IMR-90 (cell line): ENCODE measurements around the gene ZC2HC1B. TPM values are rescaled to one million over a fixed set of nuclear protein-coding genes. Genes with fewer than 3 reads are reported as not detected.

Experiments used
- ATAC-seq: fragments of 200-7000 bp; cut with Tn5 transposase; 2 replicates; pipeline ENCODE4 v1.9.1; 2020; ENCODE audit warnings: low read depth, mild to moderate bottlenecking, moderate library complexity
- BruUV-seq: library from RNA; stranded (reverse); fragments of 400-500 nt; replicated peaks from 2 replicates; lab custom pipeline; 2021; lab: Mats Ljungman, UMichigan
- CTCF ChIA-PET: fragments of 300-600 bp; formaldehyde crosslinking; extraction: SDS; loops from one replicate; lab custom pipeline; 2021; ENCODE audit warnings: antibody characterized with exemption; lab: Yijun Ruan, JAX
- POLR2A ChIA-PET: fragments of 300-600 bp; sonication (Branson Sonifier 250); formaldehyde crosslinking; loops from one replicate; lab custom pipeline; 2022; ENCODE audit warnings: antibody characterized with exemption; ENCODE audit not compliant: unreplicated experiment; lab: Charles Lee
- DNase-seq: peaks from one replicate; pipeline ENCODE4 v3.0.0; 2013
- H2AFZ ChIP-seq: replicated peaks from 2 replicates; pipeline ENCODE3; 2013; ENCODE audit warnings: low read length, mild to moderate bottlenecking; ENCODE audit not compliant: poor library complexity
- H2AK5ac ChIP-seq: 2 replicates; pipeline ENCODE4 v1.6.1; 2013; ENCODE audit warnings: low read depth, low read length, inconsistent platforms
- H2AK9ac ChIP-seq: replicated peaks from 2 replicates; pipeline ENCODE3; 2013; ENCODE audit warnings: mild to moderate bottlenecking, low read depth, low read length, moderate library complexity; ENCODE audit not compliant: poor library complexity
- H2BK120ac ChIP-seq: 2 replicates; pipeline ENCODE4 v1.6.1; 2013; ENCODE audit warnings: low read depth, low read length, inconsistent platforms
- H2BK15ac ChIP-seq: 3 replicates; pipeline ENCODE4 v1.6.1; 2013; ENCODE audit warnings: low read depth, low read length, inconsistent platforms
- H2BK20ac ChIP-seq: 2 replicates; pipeline ENCODE4 v1.6.1; 2013; ENCODE audit warnings: low read depth, mild to moderate bottlenecking, inconsistent platforms, low read length, moderate library complexity
- H2BK5ac ChIP-seq: 2 replicates; pipeline ENCODE4 v1.6.1; 2013; ENCODE audit warnings: mild to moderate bottlenecking, low read depth, low read length, inconsistent platforms; ENCODE audit not compliant: poor library complexity, severe bottlenecking
- H3K14ac ChIP-seq: replicated peaks from 2 replicates; pipeline ENCODE4 v1.6.1; 2013; ENCODE audit warnings: low read depth, low read length, inconsistent platforms
- H3K18ac ChIP-seq: 2 replicates; pipeline ENCODE4 v1.6.1; 2013; ENCODE audit warnings: low read depth, low read length, control low read depth
- H3K23ac ChIP-seq: 2 replicates; pipeline ENCODE4 v1.6.1; 2013; ENCODE audit warnings: low read depth, low read length, inconsistent platforms
- H3K27ac ChIP-seq: 2 replicates; pipeline ENCODE4 v1.5.1; 2013; ENCODE audit warnings: mild to moderate bottlenecking, control low read depth, low read length; ENCODE audit not compliant: insufficient read depth
- H3K27me3 ChIP-seq: 2 replicates; pipeline ENCODE4 v1.6.1; 2013; ENCODE audit warnings: low read length; ENCODE audit not compliant: control insufficient read depth, insufficient read depth
- H3K36me3 ChIP-seq: 2 replicates; pipeline ENCODE4 v1.6.1; 2013; ENCODE audit warnings: low read length, mixed read lengths; ENCODE audit not compliant: control insufficient read depth, insufficient read depth
- H3K4ac ChIP-seq: 2 replicates; pipeline ENCODE4 v1.6.1; 2013; ENCODE audit warnings: low read depth, low read length, inconsistent platforms
- H3K4me1 ChIP-seq: 2 replicates; pipeline ENCODE4 v1.6.1; 2013; ENCODE audit warnings: low read length, mixed read lengths; ENCODE audit not compliant: control insufficient read depth, insufficient read depth
- H3K4me2 ChIP-seq: 2 replicates; pipeline ENCODE4 v1.6.1; 2013; ENCODE audit warnings: low read depth, mild to moderate bottlenecking, control low read depth, low read length, moderate library complexity
- H3K4me3 ChIP-seq: 2 replicates; pipeline ENCODE4 v1.5.1; 2013; ENCODE audit warnings: low read depth, mild to moderate bottlenecking, control low read depth, low read length, moderate library complexity; ENCODE audit not compliant: insufficient read depth
- H3K56ac ChIP-seq: 2 replicates; pipeline ENCODE4 v1.6.1; 2013; ENCODE audit warnings: low read length, inconsistent platforms; ENCODE audit not compliant: insufficient read depth; ENCODE audit errors: extremely low read depth
- H3K79me1 ChIP-seq, 2 experiments: 2 replicates each; pipeline ENCODE4 v1.6.1; 2013; ENCODE audit warnings: low read length in 2 of 2, inconsistent platforms in 1 of 2, low read depth in 1 of 2
- H3K9ac ChIP-seq: 2 replicates; pipeline ENCODE4 v1.6.1; 2013; ENCODE audit warnings: low read depth, low read length, control low read depth
- H3K9me1 ChIP-seq: 2 replicates; pipeline ENCODE4 v1.6.1; 2013; ENCODE audit warnings: low read length, inconsistent platforms; ENCODE audit not compliant: insufficient read depth
- H3K9me3 ChIP-seq: 2 replicates; pipeline ENCODE4 v1.6.1; 2013; ENCODE audit warnings: low read length; ENCODE audit not compliant: control insufficient read depth, insufficient read depth
- H4K20me1 ChIP-seq: 2 replicates; pipeline ENCODE4 v1.6.1; 2013; ENCODE audit warnings: low read length, inconsistent platforms; ENCODE audit not compliant: insufficient read depth
- H4K5ac ChIP-seq: 2 replicates; pipeline ENCODE4 v1.6.1; 2013; ENCODE audit warnings: mild to moderate bottlenecking, low read depth, low read length, control low read depth
- H4K8ac ChIP-seq, 2 experiments: 2 replicates each; pipeline ENCODE4 v1.6.1; 2013; ENCODE audit warnings: low read depth in 2 of 2, low read length in 2 of 2, control low read depth in 1 of 2, inconsistent platforms in 1 of 2
- H4K91ac ChIP-seq: 2 replicates; pipeline ENCODE4 v1.6.1; 2013; ENCODE audit warnings: low read depth, low read length, inconsistent platforms; ENCODE audit not compliant: insufficient read depth
- MXI1 ChIP-seq: IDR thresholded peaks from 2 replicates; pipeline ENCODE4 v1.6.1; 2012; ENCODE audit warnings: low read depth, mild to moderate bottlenecking, low read length, moderate library complexity, borderline replicate concordance
- NFE2L2 ChIP-seq: fragments of 150-350 bp; IDR thresholded peaks from 2 replicates; pipeline ENCODE4 v1.6.1; 2016; ENCODE audit warnings: low read depth, mild to moderate bottlenecking, low read length
- POLR2A ChIP-seq: IDR thresholded peaks from 2 replicates; pipeline ENCODE4 v1.6.1; 2012; ENCODE audit warnings: mild to moderate bottlenecking, low read depth, low read length
- SMC3 ChIP-seq: fragments of 150-350 bp; IDR thresholded peaks from 2 replicates; pipeline ENCODE4 v1.6.1; 2016; ENCODE audit warnings: low read depth, mild to moderate bottlenecking, antibody characterized with exemption, low read length, moderate library complexity
- USF2 ChIP-seq: fragments of 150-350 bp; IDR thresholded peaks from 2 replicates; pipeline ENCODE4 v1.6.1; 2017; ENCODE audit warnings: mild to moderate bottlenecking, antibody characterized with exemption, low read length, low read depth
- WGBS, 2 experiments: methylation state at CpG; one replicate each; pipeline versions ENCODE4 v1.1.5 to v1.1.7; 2013; ENCODE audit warnings: missing lambda C conversion rate in 2 of 2; ENCODE audit not compliant: insufficient read length in 1 of 2; ENCODE audit errors: extremely low coverage in 2 of 2; 5-methylcytosine and 5-hydroxymethylcytosine counted together
- dilution Hi-C: fragments of 300-500 bp; cut with HindIII; formaldehyde crosslinking; loops from one replicate; pipeline ENCODE4 v1.14.3; 2018; ENCODE audit warnings: low sequenced_read_pairs; ENCODE audit not compliant: unreplicated experiment
- in situ Hi-C: fragments of 300-500 bp; cut with MboI; formaldehyde crosslinking; loops from 3 replicates; pipeline ENCODE4 v1.14.3; 2019; ENCODE audit warnings: low sequenced_read_pairs, inconsistent platforms, mixed read lengths
- intact Hi-C: fragments of 100-400 bp; cut with micrococcal nuclease; formaldehyde crosslinking; loops from 2 replicates; pipeline ENCODE4 v1.10.0; 2022
- polyA plus RNA-seq, 3 experiments: library from polyadenylated mRNA; depleted of rRNA; stranded (reverse); fragments of >200 nt; gene quantifications; 2 replicates each; pipeline ENCODE4 v1.2.3, GENCODE V29; 2012; ENCODE audit warnings: low replicate concordance in 1 of 3
- total RNA-seq: library from RNA; depleted of rRNA; stranded (reverse); fragments of >200 nt; gene quantifications from 2 replicates; pipeline ENCODE4 v1.2.3, GENCODE V29; 2012

The ZC2HC1B gene
- total and polyA plus RNA-seq, 2 of the 4 experiments (the other 2 are of a cell fraction): not detected

GRCh38 chr6:143965503-143966171, 101.4 kb downstream of the ZC2HC1B start:
- Histone ChIP-seq H3K27ac (no peak overlapping the region), H2AFZ (no peak overlapping the region), H3K4me1 (peaks cover 5% of the 10 kb centered on the region; the same call in 1 of the 2 replicates), H3K9me3 (no peaks in the 10 kb centered on the region), H3K23ac (no peak overlapping the region), H2AK9ac (no peak overlapping the region), H3K27me3 (peaks cover 8% of the 10 kb centered on the region), H4K5ac (no peak overlapping the region), H2BK120ac (no peak overlapping the region), H2BK20ac (no peak overlapping the region), H3K79me1 (peaks cover 0 to 15% of the 10 kb centered on the region in 2 experiments; a peak in 1 of 4 replicates), H3K18ac (no peak overlapping the region), H2AK5ac (no peak overlapping the region), H4K8ac (no peak overlapping the region), H4K20me1 (0 out of 2 replicates have a peak, but pooled peaks cover under 1% of the 10 kb centered on the region), H2BK5ac (no peak overlapping the region), H3K9ac (no peak overlapping the region), H3K4me3 (no peak overlapping the region), H3K14ac (no peak overlapping the region), H3K9me1 (peaks cover 6% of the 10 kb centered on the region), H2BK15ac (no peak overlapping the region), H3K4ac (no peak overlapping the region), H4K91ac (no peak overlapping the region), H3K4me2 (no peak overlapping the region), H3K36me3 (peaks cover 8% of the 10 kb centered on the region), H3K56ac (no peak overlapping the region)
- DNase-seq: peak; percentile 58
- WGBS, 2 experiments: 0% methylated on average over 1 of the region's 6 CpGs; no CpG with 5 or more reads in 1 of the 2 experiments
- POLR2A ChIA-PET: interaction anchor here (0.6 kb wide), 1 partner anchor 134 kb away, joined by 3 read pairs; no protein-coding TSS in a partner anchor
- TF ChIP-seq NFE2L2: no peak
- TF ChIP-seq MXI1: no peak
- no peak for TF ChIP-seq POLR2A
- TF ChIP-seq USF2: no peak
- no peak for TF ChIP-seq SMC3
- in situ Hi-C loops: no loop called here
- dilution Hi-C loops: no loop called here
- no TSS peak for BruUV-seq
- CTCF ChIA-PET: no interaction called here
- peak; percentile 37; the same call in 1 of the 2 replicates for ATAC-seq
- intact Hi-C loops: no loop called here
